ENCODE data around the gene CD27.

DNA sequence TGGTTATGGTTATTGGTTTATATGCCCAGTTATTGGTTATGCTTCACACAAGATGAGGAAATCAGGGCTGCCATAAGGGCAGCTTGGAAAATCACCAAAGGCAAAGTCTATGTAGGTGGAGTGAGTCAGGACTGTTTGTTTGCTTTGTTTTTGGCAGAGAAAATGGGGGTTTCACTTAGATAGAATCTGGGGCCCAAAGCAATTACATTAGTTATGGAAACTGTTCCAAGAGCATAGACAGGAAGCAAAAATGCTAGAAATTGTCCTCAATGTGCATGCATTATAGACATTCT lies 23.5 kb downstream of the CD27 start:
- TF ChIP-seq, protein P1, sequence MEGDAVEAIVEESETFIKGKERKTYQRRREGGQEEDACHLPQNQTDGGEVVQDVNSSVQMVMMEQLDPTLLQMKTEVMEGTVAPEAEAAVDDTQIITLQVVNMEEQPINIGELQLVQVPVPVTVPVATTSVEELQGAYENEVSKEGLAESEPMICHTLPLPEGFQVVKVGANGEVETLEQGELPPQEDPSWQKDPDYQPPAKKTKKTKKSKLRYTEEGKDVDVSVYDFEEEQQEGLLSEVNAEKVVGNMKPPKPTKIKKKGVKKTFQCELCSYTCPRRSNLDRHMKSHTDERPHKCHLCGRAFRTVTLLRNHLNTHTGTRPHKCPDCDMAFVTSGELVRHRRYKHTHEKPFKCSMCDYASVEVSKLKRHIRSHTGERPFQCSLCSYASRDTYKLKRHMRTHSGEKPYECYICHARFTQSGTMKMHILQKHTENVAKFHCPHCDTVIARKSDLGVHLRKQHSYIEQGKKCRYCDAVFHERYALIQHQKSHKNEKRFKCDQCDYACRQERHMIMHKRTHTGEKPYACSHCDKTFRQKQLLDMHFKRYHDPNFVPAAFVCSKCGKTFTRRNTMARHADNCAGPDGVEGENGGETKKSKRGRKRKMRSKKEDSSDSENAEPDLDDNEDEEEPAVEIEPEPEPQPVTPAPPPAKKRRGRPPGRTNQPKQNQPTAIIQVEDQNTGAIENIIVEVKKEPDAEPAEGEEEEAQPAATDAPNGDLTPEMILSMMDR (IDR thresholded peaks at IDR 0.05), result no peak
- no peak for TF ChIP-seq POLR2A (IDR thresholded peaks at IDR 0.05)

Data from body of pancreas (tissue), 4 donors.